Neutrophil (primary cell): ENCODE data around the gene DNAJC17.

Experiments
- H3K27ac ChIP-seq: fragments of 200-600 bp; sonication (generic); 2 replicates; pipeline ENCODE4 v1.5.1; 2016; ENCODE audit warnings: mild to moderate bottlenecking, moderate library complexity
- H3K27me3 ChIP-seq: fragments of 200-600 bp; sonication (generic); 2 replicates; pipeline ENCODE4 v1.6.0; 2016; ENCODE audit warnings: mild to moderate bottlenecking
- H3K36me3 ChIP-seq: fragments of 200-600 bp; sonication (generic); 2 replicates; pipeline ENCODE4 v1.5.1; 2017
- H3K4me1 ChIP-seq, 2 experiments: fragments of 200-600 bp in 1 of 2; sonication (generic) in 1 of 2; 1 replicate in 1 of 2; 2 replicates in 1 of 2; pipeline versions ENCODE4 v1.5.1 to v1.6.1; 2013 to 2016; ENCODE audit warnings: low read depth in 1 of 2, low read length in 1 of 2, mild to moderate bottlenecking in 1 of 2, moderate library complexity in 1 of 2; ENCODE audit not compliant: control insufficient read depth in 1 of 2, insufficient read depth in 1 of 2
- H3K4me3 ChIP-seq, 2 experiments: fragments of 200-600 bp in 1 of 2; sonication (generic) in 1 of 2; 1 replicate in 1 of 2; 2 replicates in 1 of 2; pipeline ENCODE4 v1.5.1; 2013 to 2016; ENCODE audit warnings: low read depth in 1 of 2, low read length in 1 of 2, mild to moderate bottlenecking in 1 of 2, moderate library complexity in 1 of 2
- H3K9me3 ChIP-seq: fragments of 200-600 bp; sonication (generic); 2 replicates; pipeline ENCODE4 v1.5.1; 2016
- TF ChIP-seq, protein P1 (sequence below): fragments of 200-600 bp; sonication (generic); IDR thresholded peaks from 2 replicates; pipeline ENCODE4 v1.5.1; 2016; ENCODE audit warnings: antibody characterized with exemption

Gene DNAJC17

GRCh38 chr15:40747685-40748631 is 59.3 kb downstream of the DNAJC17 start:
- Histone ChIP-seq H3K9me3 (no peaks in the 10 kb centered on the region), H3K27me3 (no peaks in the 10 kb centered on the region), H3K4me3 (no peak overlapping the region), H3K36me3 (peaks cover 33% of the 10 kb centered on the region), H3K27ac (peak overlapping the region; percentile 23), H3K4me1 (peaks cover 10 to 14% of the 10 kb centered on the region in 2 experiments)
- TF ChIP-seq, protein P1, sequence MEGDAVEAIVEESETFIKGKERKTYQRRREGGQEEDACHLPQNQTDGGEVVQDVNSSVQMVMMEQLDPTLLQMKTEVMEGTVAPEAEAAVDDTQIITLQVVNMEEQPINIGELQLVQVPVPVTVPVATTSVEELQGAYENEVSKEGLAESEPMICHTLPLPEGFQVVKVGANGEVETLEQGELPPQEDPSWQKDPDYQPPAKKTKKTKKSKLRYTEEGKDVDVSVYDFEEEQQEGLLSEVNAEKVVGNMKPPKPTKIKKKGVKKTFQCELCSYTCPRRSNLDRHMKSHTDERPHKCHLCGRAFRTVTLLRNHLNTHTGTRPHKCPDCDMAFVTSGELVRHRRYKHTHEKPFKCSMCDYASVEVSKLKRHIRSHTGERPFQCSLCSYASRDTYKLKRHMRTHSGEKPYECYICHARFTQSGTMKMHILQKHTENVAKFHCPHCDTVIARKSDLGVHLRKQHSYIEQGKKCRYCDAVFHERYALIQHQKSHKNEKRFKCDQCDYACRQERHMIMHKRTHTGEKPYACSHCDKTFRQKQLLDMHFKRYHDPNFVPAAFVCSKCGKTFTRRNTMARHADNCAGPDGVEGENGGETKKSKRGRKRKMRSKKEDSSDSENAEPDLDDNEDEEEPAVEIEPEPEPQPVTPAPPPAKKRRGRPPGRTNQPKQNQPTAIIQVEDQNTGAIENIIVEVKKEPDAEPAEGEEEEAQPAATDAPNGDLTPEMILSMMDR, result no peak

GRCh38 chr15:40746916-40747418 is 60.3 kb downstream of the DNAJC17 start:
- Histone ChIP-seq H3K4me1 (peaks cover 10 to 14% of the 10 kb centered on the region in 2 experiments), H3K4me3 (no peak overlapping the region)

GRCh38 chr15:40744815-40745152 is 62.5 kb downstream of the DNAJC17 start:
- H3K36me3 ChIP-seq, result peaks cover 38% of the 10 kb centered on the region
- no peak overlapping the region for H3K4me3 ChIP-seq
- no peaks in the 10 kb centered on the region for H3K9me3 ChIP-seq
- no peak overlapping the region for H3K27ac ChIP-seq
- H3K4me1 ChIP-seq, result peaks cover 10 to 14% of the 10 kb centered on the region in 2 experiments
- TF ChIP-seq, protein P1, result no peak
- H3K27me3 ChIP-seq, result no peaks in the 10 kb centered on the region

More at GRCh38 chr15:40746916-40747418, 60.3 kb downstream of the DNAJC17 start:
- H3K36me3 ChIP-seq, result peaks cover 39% of the 10 kb centered on the region
- no peaks in the 10 kb centered on the region for H3K27me3 ChIP-seq
- H3K9me3 ChIP-seq, result no peaks in the 10 kb centered on the region
- TF ChIP-seq, protein P1, result no peak
- H3K27ac ChIP-seq, result peak overlapping the region; percentile 4

DNA sequence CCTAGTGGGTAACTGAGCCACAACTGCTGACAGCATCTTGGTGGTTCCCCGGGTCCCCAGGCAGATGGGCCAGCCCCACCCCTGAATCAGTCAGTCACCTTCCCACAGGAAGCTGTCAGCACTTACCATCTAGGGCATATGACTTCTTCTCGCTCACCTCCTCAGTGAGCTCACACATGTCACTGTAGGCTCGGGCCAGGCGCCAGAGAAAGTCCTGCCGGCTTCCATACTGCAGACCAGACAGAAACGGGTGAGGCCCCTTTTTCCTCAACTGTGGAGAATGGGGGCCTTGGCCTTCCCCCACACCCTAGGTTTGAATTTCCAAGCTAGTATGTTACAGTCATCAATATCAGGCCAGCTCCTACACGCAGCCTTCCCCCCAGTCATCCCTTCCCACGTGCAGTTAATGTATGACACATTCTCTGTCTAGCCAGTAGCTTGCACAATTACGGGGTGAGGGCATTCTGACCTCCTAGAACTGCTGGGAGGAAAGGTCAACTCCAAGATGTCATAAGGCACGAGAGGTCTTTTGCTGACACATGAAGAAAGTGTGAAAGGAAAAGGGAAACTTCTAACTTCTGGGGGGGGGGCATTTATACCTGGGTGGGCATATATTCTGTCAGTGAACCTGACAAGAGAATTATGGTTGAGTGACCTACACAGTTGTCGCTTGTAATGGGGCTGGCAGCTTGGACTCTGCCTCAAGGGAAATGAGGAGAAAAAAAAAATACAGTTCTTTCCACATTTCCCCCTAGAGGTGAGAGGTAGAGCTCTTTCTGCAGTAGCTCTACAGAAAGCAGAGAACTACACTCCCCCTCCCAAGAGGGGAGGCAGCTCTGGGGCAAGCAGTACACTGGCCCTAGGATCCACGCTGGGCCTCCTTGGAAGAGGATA is 63.1 kb downstream of the DNAJC17 start:
- no peak overlapping the region for H3K4me3 ChIP-seq
- no peak overlapping the region for H3K27ac ChIP-seq
- H3K9me3 ChIP-seq, result no peaks in the 10 kb centered on the region
- peaks cover 10 to 14% of the 10 kb centered on the region in 2 experiments for H3K4me1 ChIP-seq
- TF ChIP-seq, protein P1, result no peak
- H3K36me3 ChIP-seq, result peaks cover 44% of the 10 kb centered on the region
- no peaks in the 10 kb centered on the region for H3K27me3 ChIP-seq

- Histone ChIP-seq H3K4me1 (peaks cover 10 to 14% of the 10 kb centered on the region in 2 experiments), H3K27ac (no peak overlapping the region), H3K9me3 (no peaks in the 10 kb centered on the region), H3K4me3 (no peak overlapping the region), H3K27me3 (no peaks in the 10 kb centered on the region), H3K36me3 (peaks cover 51% of the 10 kb centered on the region)
- TF ChIP-seq, protein P1, result no peak
Measured at GRCh38 chr15:40743485-40743901, 63.8 kb downstream of the DNAJC17 start.
